ENCODE measurements around the gene ARMC7.
"Not testable (repeated sequence)": the region's sequence is repeated elsewhere in the genome, so short reads cannot be mapped to it uniquely, and the experiment has no call there.

ARMC7 gene

DNA sequence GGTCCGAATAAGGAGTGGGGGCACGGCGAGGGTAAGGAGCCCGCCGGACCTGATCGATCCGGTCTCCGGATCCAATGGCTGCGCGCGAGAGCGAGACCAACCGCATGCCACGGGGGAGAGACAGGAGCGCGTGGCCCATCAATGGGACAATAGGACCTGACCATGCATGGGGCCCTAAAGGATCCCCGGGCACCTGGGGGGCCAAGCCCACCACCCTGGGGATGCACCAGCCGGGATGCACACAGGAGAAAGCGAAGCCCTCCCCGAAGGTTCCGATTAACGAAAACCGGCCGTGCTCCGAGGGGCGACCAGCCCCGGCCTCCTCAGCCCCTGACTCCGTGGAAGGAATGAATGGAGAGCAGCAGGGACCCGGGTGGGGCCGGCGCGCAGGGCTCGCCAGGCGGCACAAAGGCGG lies 44.0 kb downstream of the ARMC7 start:
- DNase-seq (ENCODE audit: low read depth in 2 of 2) = no peak

DNA sequence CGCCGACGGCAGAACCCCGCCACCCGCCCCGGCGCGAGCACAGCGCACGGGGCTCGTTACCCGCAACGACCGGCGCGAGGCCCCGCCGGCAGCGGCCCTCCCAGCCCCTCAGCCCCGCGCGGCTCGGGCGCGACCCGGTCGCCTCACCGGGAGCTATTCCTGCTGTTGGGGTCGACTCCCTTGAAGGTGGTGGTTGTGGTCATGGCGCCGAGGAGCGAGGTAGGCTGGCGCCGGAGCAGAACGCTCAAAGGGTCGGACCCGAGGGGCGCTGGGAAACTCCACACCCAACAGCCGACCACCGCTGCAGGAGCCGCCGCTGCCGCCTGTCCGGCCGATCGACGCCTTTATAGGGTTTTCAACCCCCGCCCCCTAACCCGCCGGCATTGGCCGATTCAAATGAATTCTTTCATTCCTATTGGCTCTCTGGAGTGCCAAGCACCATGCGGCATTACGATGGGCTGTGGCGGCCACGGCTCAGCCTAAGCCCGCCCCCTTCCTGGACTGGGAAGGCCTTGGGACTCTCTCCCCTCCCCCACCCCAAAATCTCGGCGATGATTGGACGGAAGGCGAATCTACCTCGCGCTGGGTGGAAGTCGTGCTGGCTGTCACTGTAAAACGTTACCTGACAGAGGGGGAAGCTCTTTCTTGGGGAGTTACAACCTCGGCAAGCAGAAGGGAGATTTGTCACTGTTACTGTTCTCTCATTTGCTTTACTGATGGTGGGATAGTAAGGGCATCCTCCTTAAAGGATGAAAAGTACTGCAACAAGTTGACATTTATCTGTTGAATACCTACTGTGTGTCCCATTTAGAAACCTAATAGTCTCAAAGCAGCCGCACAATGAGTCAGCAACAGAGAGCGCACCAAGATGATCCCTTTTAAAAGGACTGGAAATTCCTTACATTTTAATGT lies 44.7 kb downstream of the ARMC7 start, which contains the start of gene JPT1:
TSS of gene JPT1 (minus strand) at position 318 of the 912 bp plus-strand sequence. CDS start at position 203, 115 bp downstream.
- peak; percentile 97 to 98 for DNase-seq (ENCODE audit: low read depth in 2 of 2)

DNA sequence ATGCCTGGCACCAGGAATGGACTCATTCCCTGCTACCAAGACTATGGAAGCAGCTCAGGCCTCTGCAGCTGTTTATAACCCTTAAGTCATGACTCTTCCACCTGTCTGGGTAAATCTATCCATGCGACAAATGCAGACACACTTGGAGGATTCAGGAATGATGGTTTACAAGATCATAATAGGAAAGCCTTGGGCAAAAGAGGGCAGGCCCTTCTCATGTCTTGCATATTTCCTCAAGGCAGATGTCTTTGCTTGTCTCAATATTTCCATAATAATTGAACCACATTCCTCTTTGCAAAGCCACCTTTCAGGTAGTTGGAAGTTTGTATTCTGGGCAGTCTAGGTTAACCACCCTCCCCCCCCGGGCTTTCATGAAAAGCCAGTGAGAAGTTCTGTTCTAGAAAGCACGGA lies 45.4 kb downstream of the ARMC7 start:
- DNase-seq (ENCODE audit: low read depth in 2 of 2) = no peak

DNA sequence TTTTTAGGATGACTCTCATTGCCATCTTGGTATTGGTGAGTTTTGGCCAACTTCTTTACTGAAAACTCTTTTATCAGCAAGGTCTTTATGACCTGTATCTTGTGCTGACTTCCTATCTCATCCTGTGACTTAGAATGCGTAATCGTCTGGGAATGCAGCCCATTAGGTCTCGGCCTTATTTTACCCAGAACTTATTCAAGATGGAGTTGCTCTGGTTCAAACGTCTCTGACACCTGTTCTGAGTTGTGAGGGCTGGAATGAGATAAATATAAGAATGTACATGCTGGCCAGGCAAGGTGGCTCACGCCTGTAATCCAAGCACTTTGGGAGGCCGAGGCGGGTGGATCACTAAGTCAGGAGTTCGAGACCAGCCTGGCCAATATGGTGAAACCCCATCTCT lies 48.7 kb downstream of the ARMC7 start:
- not testable (repeated sequence) for DNase-seq (ENCODE audit: low read depth in 2 of 2)

DNA sequence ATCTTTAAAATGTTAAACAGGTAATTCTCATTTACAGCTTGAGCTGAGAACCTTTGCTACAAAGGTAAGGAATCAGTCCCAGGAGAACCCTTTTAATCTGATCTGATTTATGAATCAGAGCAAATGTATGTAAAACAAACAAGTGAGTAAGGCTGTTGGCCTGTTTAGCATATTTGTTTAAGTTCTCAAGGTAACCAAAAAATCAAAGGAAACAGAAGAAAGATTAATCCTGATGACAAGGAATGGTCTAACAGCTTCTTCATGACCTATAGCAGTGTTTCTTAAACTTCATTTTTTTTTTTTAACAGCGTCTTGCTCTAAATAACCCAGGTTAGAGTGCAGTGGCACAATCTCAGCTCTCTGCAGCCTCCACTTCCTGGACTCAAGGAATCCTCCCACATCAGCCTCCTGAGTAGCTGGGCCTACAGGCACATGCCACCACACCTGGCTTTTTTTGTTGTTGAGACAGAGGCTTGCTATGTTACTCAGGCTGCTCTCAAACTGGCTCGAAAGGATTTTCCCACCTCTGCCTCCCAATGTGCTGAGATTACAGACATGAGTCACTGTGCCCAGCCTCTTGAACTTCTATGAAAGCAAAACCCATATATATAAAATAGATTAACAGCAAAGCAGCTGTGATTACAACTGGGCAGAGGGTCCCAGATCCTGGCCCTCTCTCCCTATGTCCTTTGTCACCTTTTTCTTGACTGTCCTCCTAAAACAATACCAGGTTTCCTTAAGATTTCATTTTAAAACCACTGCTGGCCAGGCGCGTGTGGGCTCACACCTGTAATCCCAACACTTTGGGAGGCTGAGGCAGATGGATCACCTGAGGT lies 49.6 kb downstream of the ARMC7 start:
- DNase-seq (ENCODE audit: low read depth in 2 of 2) = no peak

DNA sequence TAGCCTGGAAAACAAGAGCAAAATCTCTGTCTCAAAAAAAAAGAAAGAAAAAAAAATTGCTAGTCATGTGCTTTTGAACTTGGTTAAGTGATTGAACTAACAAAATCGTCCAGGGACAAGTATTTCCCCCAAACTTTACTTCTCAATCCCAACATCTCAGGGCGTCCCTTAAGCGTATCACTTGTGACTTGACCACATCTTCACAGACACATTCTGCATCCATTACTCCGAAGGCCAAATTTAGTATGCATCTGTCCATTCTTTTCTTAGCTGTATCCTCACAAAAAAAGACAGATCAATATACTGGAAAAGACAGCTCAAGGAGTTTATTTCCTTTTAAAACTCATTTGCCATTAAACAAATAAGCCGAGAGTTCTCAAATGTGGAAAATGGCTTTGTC lies 50.4 kb downstream of the ARMC7 start:
- DNase-seq (ENCODE audit: low read depth in 2 of 2) = no peak

DNA sequence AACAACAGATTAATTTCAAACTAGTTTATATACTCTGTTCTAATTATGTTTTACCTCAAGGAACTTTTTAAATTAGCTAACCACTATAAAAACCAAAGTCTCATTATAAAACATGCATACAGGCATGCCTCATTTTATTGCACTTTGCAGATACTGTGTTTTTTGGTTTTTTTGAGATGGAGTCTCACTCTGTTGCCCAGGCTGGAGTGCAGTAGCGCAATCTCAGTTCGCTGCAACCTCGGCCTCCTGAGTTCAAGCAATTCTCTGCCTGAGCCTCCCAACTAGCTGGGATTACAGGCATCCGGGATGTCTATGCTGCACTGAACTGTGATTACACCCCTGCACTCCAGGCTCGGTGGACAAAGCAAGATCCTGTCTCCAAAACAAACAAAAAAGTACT lies 53.3 kb downstream of the ARMC7 start:
- DNase-seq (ENCODE audit: low read depth in 2 of 2) = no peak

DNA sequence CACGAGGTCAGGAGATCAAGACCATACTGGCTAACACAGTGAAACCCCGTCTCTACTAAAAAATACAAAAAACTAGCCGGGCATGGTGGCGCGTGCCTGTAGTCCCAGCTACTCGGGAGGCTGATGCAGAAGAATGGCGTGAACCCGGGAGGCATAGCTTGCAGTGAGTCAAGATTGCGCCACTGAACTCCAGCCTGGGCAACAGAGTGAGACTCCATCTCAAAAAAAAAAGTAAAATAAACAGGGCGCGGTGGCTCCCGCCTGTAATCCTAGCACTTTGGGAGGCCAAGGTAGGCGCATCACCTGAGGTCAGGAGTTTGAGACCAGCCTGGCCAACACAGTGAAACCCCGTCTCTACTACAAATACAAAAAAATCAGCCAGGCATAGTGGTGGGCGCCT lies 54.8 kb downstream of the ARMC7 start:
- DNase-seq (ENCODE audit: low read depth in 2 of 2) = not testable (repeated sequence)

DNA sequence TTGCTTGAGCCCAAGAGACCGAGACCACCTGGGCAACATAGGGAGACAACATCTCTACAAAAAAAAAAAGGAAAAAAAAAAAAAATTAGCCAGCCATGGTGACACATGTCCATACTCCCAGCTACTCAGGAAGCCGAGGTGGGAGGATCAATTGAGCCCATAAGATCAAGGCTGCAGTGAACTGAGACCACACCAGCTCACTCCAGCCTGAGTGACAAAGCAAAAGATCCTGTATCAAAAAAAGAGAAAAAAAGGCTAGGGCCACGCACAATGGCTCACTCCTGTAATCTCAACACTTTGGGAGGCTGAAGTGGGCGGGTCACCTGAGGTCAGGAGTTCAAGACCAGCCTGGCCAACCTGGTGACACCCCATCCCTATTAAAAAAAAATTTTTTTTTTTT lies 59.2 kb downstream of the ARMC7 start:
- no peak for DNase-seq (ENCODE audit: low read depth in 2 of 2)

DNA sequence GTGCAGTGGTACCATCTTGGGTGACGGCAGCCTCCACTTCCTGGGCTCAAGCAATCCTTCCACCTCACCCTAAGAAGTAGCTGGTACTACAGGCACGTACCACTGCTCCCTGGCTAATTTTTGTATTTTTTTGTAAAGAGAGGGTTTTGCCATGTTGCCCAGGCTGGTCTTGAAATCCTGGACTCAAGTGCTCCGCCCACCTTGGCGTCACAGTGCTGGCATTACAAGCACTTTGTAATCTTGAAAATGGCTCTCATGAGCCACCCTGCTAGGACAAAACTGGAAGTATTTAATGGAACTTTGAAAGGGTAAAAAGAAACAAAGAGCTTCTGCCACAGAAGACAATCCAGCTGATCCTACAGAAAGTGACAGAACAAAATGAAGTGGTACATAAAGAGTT lies 63.8 kb downstream of the ARMC7 start:
- DNase-seq (ENCODE audit: low read depth in 2 of 2) = no peak

DNA sequence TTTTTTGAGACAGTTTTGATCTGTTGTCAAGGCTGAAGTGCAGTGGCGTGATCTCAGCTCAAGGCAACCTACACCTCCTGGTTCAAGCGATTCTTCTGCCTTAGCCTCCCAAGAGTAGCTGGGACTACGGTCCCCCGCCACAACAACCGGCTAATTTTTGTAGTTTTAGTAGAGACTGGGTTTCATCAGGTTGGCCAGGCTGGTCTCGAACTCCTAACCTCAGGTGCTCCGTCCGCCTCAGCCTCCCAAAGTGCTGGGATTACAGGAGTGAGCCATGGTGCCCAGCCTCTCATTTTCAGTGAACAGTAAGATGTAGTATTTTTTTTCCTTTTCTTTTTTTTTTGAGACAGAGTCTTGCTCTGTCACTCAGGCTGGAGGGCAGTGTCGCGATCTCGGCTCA lies 65.2 kb downstream of the ARMC7 start:
- no peak for DNase-seq (ENCODE audit: low read depth in 2 of 2)

DNA sequence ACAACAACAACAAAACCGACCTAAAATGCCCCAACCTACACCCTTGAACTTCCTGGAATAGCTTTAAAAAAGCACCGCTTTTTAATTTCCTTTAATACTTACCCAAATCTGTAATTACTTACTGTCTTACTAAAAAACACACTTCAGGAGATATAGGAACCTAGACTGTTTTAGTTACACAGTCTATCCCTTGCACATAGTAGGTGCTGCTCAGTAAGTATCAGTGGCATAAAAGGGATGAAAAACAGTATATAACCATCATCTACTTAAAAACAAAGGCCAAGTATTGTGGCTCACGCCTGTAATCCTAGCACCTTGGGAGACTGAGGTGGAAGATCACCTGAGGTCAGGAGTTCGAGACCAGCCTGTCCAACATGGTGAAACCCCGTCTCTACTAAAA lies 66.9 kb downstream of the ARMC7 start:
- no peak for DNase-seq (ENCODE audit: low read depth in 2 of 2)

DNA sequence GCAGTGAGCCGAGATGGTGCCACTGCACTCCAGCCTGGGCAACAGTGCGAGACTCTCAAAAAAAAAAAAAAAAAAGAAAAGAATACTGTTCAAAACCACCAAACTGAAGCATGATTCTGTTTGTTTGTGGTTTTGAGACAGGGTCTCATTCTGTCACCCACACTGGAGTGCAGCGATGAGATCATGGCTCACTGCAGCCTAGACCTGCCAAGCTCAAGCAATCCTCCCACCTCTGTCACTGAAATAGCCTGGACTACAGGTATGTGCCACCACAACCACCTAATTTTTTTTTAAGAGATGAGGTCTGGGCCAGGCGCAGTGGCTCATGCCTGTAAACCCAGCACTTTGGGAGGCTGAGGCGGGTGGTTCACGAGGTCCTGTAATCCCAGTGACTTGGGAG lies 68.7 kb downstream of the ARMC7 start:
- DNase-seq (ENCODE audit: low read depth in 2 of 2) = no peak

Measured in stimulated activated CD8-positive, alpha-beta memory T cell treated with anti-CD3 and anti-CD28 coated beads, Interleukin-2, amount 100 ng/mL, for 48 hours (primary cell).